GM12878 (cell line): Measurements from ENCODE around the gene GRIK4. TPM values are rescaled to one million over a fixed set of nuclear protein-coding genes. Genes with fewer than 3 reads are reported as not detected.

Experiments used
- ATAC-seq: fragments of 200-7000 bp; cut with Tn5 transposase; 3 replicates; pipeline ENCODE4 v1.9.1; 2020; ENCODE audit warnings: mild to moderate bottlenecking, moderate library complexity
- BruUV-seq: library from RNA; stranded (reverse); fragments of 400-500 nt; replicated peaks from 2 replicates; lab custom pipeline; 2021; lab: Mats Ljungman, UMichigan
- CTCF ChIA-PET: fragments of 300-600 bp; sonication (Branson Sonifier 250); formaldehyde crosslinking; extraction: SDS; loops from one replicate; lab custom pipeline; 2021; ENCODE audit warnings: inconsistent platforms; lab: Yijun Ruan, JAX
- POLR2A ChIA-PET: fragments of 350-600 bp; formaldehyde crosslinking; extraction: SDS; loops from one replicate; lab custom pipeline; 2021; ENCODE audit warnings: inconsistent platforms; lab: Charles Lee
- RAD21 ChIA-PET: fragments of 300-600 bp; sonication (Branson Sonifier 250); formaldehyde crosslinking; loops from one replicate; lab custom pipeline; 2023; ENCODE audit warnings: antibody characterized with exemption; ENCODE audit not compliant: unreplicated experiment; lab: Charles Lee
- SMC1A ChIA-PET: fragments of 300-600 bp; sonication (Branson Sonifier 250); formaldehyde crosslinking; loops from one replicate; lab custom pipeline; 2023; ENCODE audit not compliant: unreplicated experiment, uncharacterized antibody; lab: Charles Lee
- DNase-seq: peaks from one replicate; pipeline ENCODE4 v3.0.0-alpha.2; 2011; ENCODE audit warnings: low read depth, low spot score
- FAIRE-seq: peaks from 3 replicates; lab custom pipeline; 2011; peaks lifted over from hg19 to GRCh38; lab: Jason Lieb, UNC
- H2AFZ ChIP-seq: 2 replicates; pipeline ENCODE4 v1.6.0; 2011; ENCODE audit warnings: low read depth, low read length, control low read depth; ENCODE audit not compliant: control insufficient read depth
- H3K27ac ChIP-seq: 2 replicates; pipeline ENCODE4 v1.5.1; 2011; ENCODE audit warnings: control low read depth; ENCODE audit not compliant: control insufficient read depth, insufficient read depth
- H3K27me3 ChIP-seq, 2 experiments: replicated peaks in 1 of 2; 2 replicates each; pipeline versions ENCODE4 v1.6.0 to v1.6.1; 2011; ENCODE audit warnings: low read length in 1 of 2; ENCODE audit not compliant: control insufficient read depth in 2 of 2, insufficient read depth in 2 of 2
- H3K36me3 ChIP-seq, 2 experiments: 2 replicates each; pipeline ENCODE4 v1.5.1; 2011; ENCODE audit warnings: low read length in 1 of 2; ENCODE audit not compliant: control insufficient read depth in 2 of 2, insufficient read depth in 2 of 2
- H3K4me1 ChIP-seq: 2 replicates; pipeline ENCODE4 v1.6.1; 2011; ENCODE audit warnings: mild to moderate bottlenecking, low read length, moderate library complexity, mixed read lengths; ENCODE audit not compliant: control insufficient read depth, insufficient read depth
- H3K4me2 ChIP-seq: 2 replicates; pipeline ENCODE4 v1.6.0; 2011; ENCODE audit warnings: control low read depth; ENCODE audit not compliant: control insufficient read depth, insufficient read depth
- H3K4me3 ChIP-seq: fragments of 200-600 bp; sonication (generic); 2 replicates; pipeline ENCODE4 v1.5.1; 2016
- H3K79me2 ChIP-seq: 2 replicates; pipeline ENCODE4 v1.6.0; 2011; ENCODE audit warnings: low read length; ENCODE audit not compliant: control insufficient read depth, insufficient read depth
- H3K9ac ChIP-seq: 2 replicates; pipeline ENCODE4 v1.8.0; 2011; ENCODE audit warnings: low read length, control low read depth, mixed read lengths; ENCODE audit not compliant: control insufficient read depth, insufficient read depth
- H3K9me3 ChIP-seq: replicated peaks from 3 replicates; pipeline ENCODE4 v1.5.1; 2011; ENCODE audit warnings: mild to moderate bottlenecking, low read length; ENCODE audit not compliant: control insufficient read depth, insufficient read depth
- H4K20me1 ChIP-seq: 2 replicates; pipeline ENCODE4 v1.6.0; 2011; ENCODE audit not compliant: control insufficient read depth, insufficient read depth
- CEBPB ChIP-seq, 2 experiments: fragments of 150-350 bp in 1 of 2; IDR thresholded peaks; 2 replicates each; pipeline ENCODE4 v1.6.1; 2012 to 2014; ENCODE audit warnings: low read depth in 2 of 2, low read length in 2 of 2, borderline replicate concordance in 1 of 2, inconsistent platforms in 1 of 2
- CHD2 ChIP-seq: IDR thresholded peaks from 2 replicates; pipeline ENCODE4 v1.6.1; 2011; ENCODE audit warnings: low read depth, low read length, improper control_type of control experiment, borderline replicate concordance
- EED ChIP-seq: sonication (generic); IDR thresholded peaks from 2 replicates; pipeline ENCODE4 v1.6.1; 2016; ENCODE audit warnings: antibody characterized with exemption, low read depth
- FOS ChIP-seq: IDR thresholded peaks from 3 replicates; pipeline ENCODE4 v1.6.1; 2011; ENCODE audit warnings: borderline replicate concordance; ENCODE audit not compliant: insufficient read length; ENCODE audit errors: extremely low read depth
- IKZF1 ChIP-seq: fragments of 450-650 bp; conservative IDR thresholded peaks from 2 replicates; pipeline ENCODE4 v1.6.1; 2017; ENCODE audit warnings: antibody characterized with exemption, mild to moderate bottlenecking
- JUND ChIP-seq: IDR thresholded peaks from 2 replicates; pipeline ENCODE4 v1.6.1; 2012; ENCODE audit warnings: low read depth, mild to moderate bottlenecking, low read length, improper control_type of control experiment, moderate library complexity
- KDM1A ChIP-seq: fragments of 200-600 bp; sonication (generic); IDR thresholded peaks from 2 replicates; pipeline ENCODE4 v1.6.1; 2016; ENCODE audit warnings: borderline replicate concordance
- MTA2 ChIP-seq: fragments of 450-650 bp; IDR thresholded peaks from 2 replicates; pipeline ENCODE4 v1.6.1; 2016; ENCODE audit warnings: low read depth, mild to moderate bottlenecking, moderate library complexity
- MYC ChIP-seq: IDR thresholded peaks from 2 replicates; pipeline ENCODE4 v1.6.1; 2011; ENCODE audit warnings: mild to moderate bottlenecking, low read length, moderate library complexity, inconsistent platforms; ENCODE audit not compliant: insufficient read depth, insufficient replicate concordance, insufficient read length, severe bottlenecking
- NFXL1 ChIP-seq: fragments of 450-650 bp; IDR thresholded peaks from 2 replicates; pipeline ENCODE4 v1.6.1; 2017; ENCODE audit warnings: antibody characterized with exemption, mild to moderate bottlenecking, borderline replicate concordance
- POLR2AphosphoS5 ChIP-seq: IDR thresholded peaks from 2 replicates; pipeline ENCODE4 v1.6.1; 2011; ENCODE audit warnings: mild to moderate bottlenecking, low read length, inconsistent platforms
- POU2F2 ChIP-seq: IDR thresholded peaks from 3 replicates; pipeline ENCODE4 v1.6.1; 2011; ENCODE audit warnings: low read depth, mild to moderate bottlenecking, low read length, borderline replicate concordance
- RAD21 ChIP-seq: IDR thresholded peaks from 2 replicates; pipeline ENCODE4 v1.6.1; 2011; ENCODE audit warnings: mild to moderate bottlenecking, low read depth, low read length, moderate library complexity; ENCODE audit not compliant: insufficient read depth
- RUNX3 ChIP-seq: IDR thresholded peaks from 2 replicates; pipeline ENCODE4 v1.6.1; 2012; ENCODE audit warnings: low read length, inconsistent platforms
- STAT3 ChIP-seq: IDR thresholded peaks from 2 replicates; pipeline ENCODE4 v1.6.1; 2011; ENCODE audit warnings: low read depth, low read length, improper control_type of control experiment
- TCF12 ChIP-seq: IDR thresholded peaks from 2 replicates; pipeline ENCODE4 v1.6.1; 2011; ENCODE audit warnings: low read depth, mild to moderate bottlenecking, low read length
- YBX1 ChIP-seq: fragments of 450-650 bp; IDR thresholded peaks from 2 replicates; pipeline ENCODE4 v1.6.1; 2016; ENCODE audit warnings: antibody characterized with exemption
- ZNF274 ChIP-seq: IDR thresholded peaks from one replicate; pipeline ENCODE4 v1.8.0; 2011; ENCODE audit not compliant: insufficient read length, insufficient read depth
- WGBS: methylation state at CpG from one replicate; pipeline ENCODE4 v1.1.6; 2016; ENCODE audit warnings: low lambda C conversion rate; ENCODE audit not compliant: insufficient replicate concordance, insufficient coverage; ENCODE audit errors: missing lambda C conversion rate; 5-methylcytosine and 5-hydroxymethylcytosine counted together
- in situ Hi-C: fragments of 300-500 bp; cut with MboI; formaldehyde crosslinking; loops from 9 replicates; pipeline ENCODE4 v1.14.3; 2018; ENCODE audit warnings: mixed read lengths
- intact Hi-C: fragments of 100-400 bp; cut with micrococcal nuclease; formaldehyde crosslinking; loops from one replicate; pipeline ENCODE4 v1.14.2; 2022; ENCODE audit not compliant: unreplicated experiment
- polyA plus RNA-seq, 11 experiments: library from polyadenylated mRNA; depleted of rRNA in 4 of 11; unstranded in 6 of 11; stranded (reverse) in 5 of 11; fragments of >200 nt; fragmentation: Nextera tagmentation in 4 of 11; fragmentation: Illumina TruSeq in 1 of 11; extraction: Ambion mirVana in 4 of 11; extraction: Trizol in 1 of 11; gene quantifications; 1 replicate in 1 of 11; 2 replicates in 10 of 11; pipeline versions ENCODE4 v1.2.1 to v1.2.3, GENCODE V29; 2011 to 2016; ENCODE audit warnings: inconsistent platforms in 2 of 11, missing spikeins in 2 of 11, low read depth in 1 of 11
- total RNA-seq, 4 experiments: library from RNA; depleted of rRNA in 3 of 4; stranded (reverse); fragments of >200 nt in 3 of 4; fragmentation: Illumina TruSeq in 1 of 4; extraction: Trizol in 1 of 4; gene quantifications; 2 replicates each; pipeline versions ENCODE4 v1.2.1 to v1.2.3, GENCODE V29; 2013 to 2021
- TF ChIP-seq, protein P1 (sequence below): fragments of 450-650 bp; IDR thresholded peaks from 2 replicates; pipeline ENCODE4 v1.6.1; 2017; ENCODE audit warnings: mild to moderate bottlenecking, moderate library complexity

Gene GRIK4
- total and polyA plus RNA-seq, 10 of the 15 experiments (the other 5 are each of a cell fraction or from before 2014, with no cell fraction given): 0.33 to 3.6 (median 0.72) TPM

DNA sequence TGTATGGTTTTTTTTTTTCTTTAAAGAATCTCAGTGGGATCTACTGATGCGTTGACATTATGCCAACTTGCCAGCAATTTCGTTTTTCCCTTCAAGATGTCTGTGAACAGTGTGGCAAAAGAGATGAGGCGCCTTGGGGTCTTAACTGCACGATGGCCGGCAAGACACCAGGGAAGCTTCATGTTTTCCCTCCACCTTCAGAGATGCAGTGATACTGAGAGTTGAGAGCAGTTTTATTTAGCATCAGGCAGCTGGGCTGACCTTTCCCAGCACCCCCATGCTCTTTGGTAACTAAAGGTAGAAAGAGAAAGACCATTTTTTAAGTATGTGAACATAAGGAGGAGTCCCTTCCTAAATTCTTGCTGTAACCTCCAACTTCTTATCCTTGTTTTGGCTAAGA lies 11.7 kb upstream of the GRIK4 start:
- H3K27ac ChIP-seq: peak overlapping the region; percentile 63
- no peaks in the 10 kb centered on the region for H3K9me3 ChIP-seq
- in situ Hi-C loops (no loop called here), intact Hi-C loops (loop anchor here (5.0 kb wide), 1 partner anchor 163 kb away; the partner anchor contains the start of gene ARHGEF12)
- H3K27me3 ChIP-seq: no peaks in the 10 kb centered on the region; a peak in 1 of 4 replicates
- H3K9ac ChIP-seq: no peak overlapping the region
- TSS peak; percentile 59 for BruUV-seq
- ChIA-PET RAD21 (interaction anchor here (1.2 to 2.0 kb wide), 2 partner anchors 11 to 185 kb away, joined by 4 to 5 read pairs; no protein-coding TSS in a partner anchor), POLR2A (interaction anchor here (1.0 kb wide), 1 partner anchor 151 kb away, joined by 3 read pairs; no protein-coding TSS in a partner anchor), CTCF (interaction anchor here (0.6 to 5.2 kb wide), 10 partner anchors 10 to 722 kb away, joined by 3 to 40 read pairs (median 3); partner anchors contain the start of genes ARHGEF12 and GRIK4), SMC1A (interaction anchor here (0.6 to 3.9 kb wide), 7 partner anchors 9 to 325 kb away, joined by 3 to 20 read pairs (median 5); partner anchors contain the start of gene TLCD5)
- H3K36me3 ChIP-seq: no peaks in the 10 kb centered on the region
- ATAC-seq (peak; percentile 58), FAIRE-seq (no peak), DNase-seq (no peak)
- H3K4me2 ChIP-seq: peak overlapping the region; percentile 55; the same call in 1 of the 2 replicates
- no peak overlapping the region for H3K4me3 ChIP-seq
- TF ChIP-seq STAT3 (no peak), ZNF274 (no peak), CEBPB (IDR thresholded peaks at IDR 0.05; ENCODE audit: borderline replicate concordance in 1 of 2, low read depth in 2 of 2, low read length in 2 of 2) (no peak), POLR2AphosphoS5 (0 out of 2 replicates have a peak, but pooled peaks have one; percentile 43), YBX1 (no peak), NFXL1 (no peak), MTA2 (no peak), JUND (no peak), MYC (no peak), KDM1A (no peak), TCF12 (peak; percentile 30; the same call in 1 of the 2 replicates), RAD21 (no peak), FOS (no peak), EED (0 out of 2 replicates have a peak, but pooled peaks have one; percentile 27), POU2F2 (no peak), RUNX3 (no peak), IKZF1 (no peak), CHD2 (no peak)
- TF ChIP-seq, protein P1, sequence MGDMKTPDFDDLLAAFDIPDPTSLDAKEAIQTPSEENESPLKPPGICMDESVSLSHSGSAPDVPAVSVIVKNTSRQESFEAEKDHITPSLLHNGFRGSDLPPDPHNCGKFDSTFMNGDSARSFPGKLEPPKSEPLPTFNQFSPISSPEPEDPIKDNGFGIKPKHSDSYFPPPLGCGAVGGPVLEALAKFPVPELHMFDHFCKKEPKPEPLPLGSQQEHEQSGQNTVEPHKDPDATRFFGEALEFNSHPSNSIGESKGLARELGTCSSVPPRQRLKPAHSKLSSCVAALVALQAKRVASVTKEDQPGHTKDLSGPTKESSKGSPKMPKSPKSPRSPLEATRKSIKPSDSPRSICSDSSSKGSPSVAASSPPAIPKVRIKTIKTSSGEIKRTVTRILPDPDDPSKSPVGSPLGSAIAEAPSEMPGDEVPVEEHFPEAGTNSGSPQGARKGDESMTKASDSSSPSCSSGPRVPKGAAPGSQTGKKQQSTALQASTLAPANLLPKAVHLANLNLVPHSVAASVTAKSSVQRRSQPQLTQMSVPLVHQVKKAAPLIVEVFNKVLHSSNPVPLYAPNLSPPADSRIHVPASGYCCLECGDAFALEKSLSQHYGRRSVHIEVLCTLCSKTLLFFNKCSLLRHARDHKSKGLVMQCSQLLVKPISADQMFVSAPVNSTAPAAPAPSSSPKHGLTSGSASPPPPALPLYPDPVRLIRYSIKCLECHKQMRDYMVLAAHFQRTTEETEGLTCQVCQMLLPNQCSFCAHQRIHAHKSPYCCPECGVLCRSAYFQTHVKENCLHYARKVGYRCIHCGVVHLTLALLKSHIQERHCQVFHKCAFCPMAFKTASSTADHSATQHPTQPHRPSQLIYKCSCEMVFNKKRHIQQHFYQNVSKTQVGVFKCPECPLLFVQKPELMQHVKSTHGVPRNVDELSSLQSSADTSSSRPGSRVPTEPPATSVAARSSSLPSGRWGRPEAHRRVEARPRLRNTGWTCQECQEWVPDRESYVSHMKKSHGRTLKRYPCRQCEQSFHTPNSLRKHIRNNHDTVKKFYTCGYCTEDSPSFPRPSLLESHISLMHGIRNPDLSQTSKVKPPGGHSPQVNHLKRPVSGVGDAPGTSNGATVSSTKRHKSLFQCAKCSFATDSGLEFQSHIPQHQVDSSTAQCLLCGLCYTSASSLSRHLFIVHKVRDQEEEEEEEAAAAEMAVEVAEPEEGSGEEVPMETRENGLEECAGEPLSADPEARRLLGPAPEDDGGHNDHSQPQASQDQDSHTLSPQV: no peak
- 54% methylated on average over 5 of the region's 5 CpGs for WGBS
- no peak overlapping the region for H2AFZ ChIP-seq
- H3K79me2 ChIP-seq: no peaks in the 10 kb centered on the region
- peaks cover 20% of the 10 kb centered on the region for H3K4me1 ChIP-seq
- no peaks in the 10 kb centered on the region for H4K20me1 ChIP-seq
